A549 (cell line): Measurements from ENCODE around the gene SYCN. TPM values are rescaled to one million over a fixed set of nuclear protein-coding genes. Genes with fewer than 3 reads are reported as not detected.
A peak's percentile ranks its signal among the peaks of the same experiment; 100 is the strongest.

Experiments
- ATAC-seq, 2 experiments: fragments of 200-7000 bp in 1 of 2; fragments of >200 bp in 1 of 2; cut with Nextera tagmentation in 1 of 2; cut with Tn5 transposase in 1 of 2; 3 replicates each; pipeline versions ENCODE4 v1.8.0 to v1.9.1; 2018 to 2020; ENCODE audit warnings: mild to moderate bottlenecking in 1 of 2, moderate library complexity in 1 of 2
- CTCF ChIA-PET: fragments of 300-600 bp; sonication (Branson Sonifier 250); formaldehyde crosslinking; extraction: SDS; loops from one replicate; lab custom pipeline; 2021; ENCODE audit warnings: antibody characterized with exemption, inconsistent platforms; lab: Yijun Ruan, JAX
- POLR2A ChIA-PET: fragments of 350-600 bp; formaldehyde crosslinking; extraction: SDS; loops from one replicate; lab custom pipeline; 2021; ENCODE audit warnings: antibody characterized with exemption, inconsistent platforms; lab: Yijun Ruan, JAX
- DNase-seq, 2 experiments: peaks; one replicate each; pipeline versions ENCODE4 v3.0.0 to v3.0.0-alpha.2; 2011 to 2016; ENCODE audit warnings: low read depth in 1 of 2, low spot score in 1 of 2
- FAIRE-seq: peaks from 2 replicates; lab custom pipeline; 2011; peaks lifted over from hg19 to GRCh38; lab: Jason Lieb, UNC
- H3K27ac ChIP-seq, 2 experiments: fragments of >200 bp; sonication (Bioruptor Twin); formaldehyde crosslinking; 3 replicates each; pipeline ENCODE4 v1.5.1; 2016 to 2017
- H3K4me1 ChIP-seq: fragments of >200 bp; sonication (Bioruptor Twin); formaldehyde crosslinking; 3 replicates; pipeline ENCODE4 v1.6.1; 2016
- H3K4me2 ChIP-seq: fragments of >200 bp; sonication (Bioruptor Twin); formaldehyde crosslinking; 3 replicates; pipeline ENCODE4 v1.6.1; 2016
- H3K4me3 ChIP-seq: fragments of >200 bp; sonication (Bioruptor Twin); formaldehyde crosslinking; 3 replicates; pipeline ENCODE4 v1.5.1; 2016
- H3K9me3 ChIP-seq: fragments of >200 bp; sonication (Bioruptor Twin); formaldehyde crosslinking; 3 replicates; pipeline ENCODE4 v1.6.1; 2016
- CBX8 ChIP-seq: fragments of 200-600 bp; sonication (generic); IDR thresholded peaks from 2 replicates; pipeline ENCODE4 v1.6.1; 2016
- CEBPB ChIP-seq, 2 experiments: fragments of >200 bp in 1 of 2; sonication (Bioruptor Twin) in 1 of 2; formaldehyde crosslinking in 1 of 2; IDR thresholded peaks; 2 replicates each; pipeline ENCODE4 v1.6.1; 2012 to 2016
- EP300 ChIP-seq, 2 experiments: fragments of >200 bp; sonication (Bioruptor Twin); formaldehyde crosslinking; IDR thresholded peaks; 2 replicates in 1 of 2; 3 replicates in 1 of 2; pipeline ENCODE4 v1.6.1; 2016 to 2017
- HEYL ChIP-seq: fragments of 250-450 bp; sonication (Bioruptor Pico); IDR thresholded peaks from 2 replicates; pipeline ENCODE4 v1.8.0; 2021; ENCODE audit warnings: mild to moderate bottlenecking, moderate library complexity
- HOXA7 ChIP-seq: fragments of 250-450 bp; sonication (Bioruptor Pico); IDR thresholded peaks from 2 replicates; pipeline ENCODE4 v1.5.0; 2020; ENCODE audit warnings: mild to moderate bottlenecking, moderate library complexity
- JUN ChIP-seq, 2 experiments: fragments of >200 bp; sonication (Bioruptor Twin); formaldehyde crosslinking; IDR thresholded peaks; 2 replicates in 1 of 2; 3 replicates in 1 of 2; pipeline ENCODE4 v1.6.1; 2016 to 2017
- KDM5A ChIP-seq: fragments of 200-600 bp; sonication (generic); IDR thresholded peaks from 2 replicates; pipeline ENCODE4 v1.6.1; 2016; ENCODE audit warnings: antibody characterized with exemption, mild to moderate bottlenecking
- MYC ChIP-seq: IDR thresholded peaks from 2 replicates; pipeline ENCODE4 v1.6.1; 2012; ENCODE audit warnings: mild to moderate bottlenecking, inconsistent platforms, low read length, improper control_type of control experiment, borderline replicate concordance
- NFE2L2 ChIP-seq: fragments of 150-350 bp; conservative IDR thresholded peaks from 2 replicates; pipeline ENCODE4 v1.6.1; 2014; ENCODE audit warnings: low read length
- NPAS2 ChIP-seq: fragments of 250-450 bp; sonication (Bioruptor Pico); IDR thresholded peaks from 2 replicates; pipeline ENCODE4 v1.8.0; 2022; ENCODE audit warnings: mild to moderate bottlenecking, moderate library complexity, borderline replicate concordance
- POLR2A ChIP-seq: IDR thresholded peaks from 2 replicates; pipeline ENCODE4 v1.6.1; 2012; ENCODE audit warnings: mild to moderate bottlenecking, low read length
- RAD21 ChIP-seq, 2 experiments: fragments of >200 bp in 1 of 2; sonication (Bioruptor Twin) in 1 of 2; formaldehyde crosslinking in 1 of 2; IDR thresholded peaks in 1 of 2; conservative IDR thresholded peaks in 1 of 2; 2 replicates in 1 of 2; 3 replicates in 1 of 2; pipeline ENCODE4 v1.6.1; 2012 to 2018; ENCODE audit warnings: inconsistent platforms in 1 of 2
- RARB ChIP-seq: fragments of 250-450 bp; sonication (Bioruptor Pico); IDR thresholded peaks from 2 replicates; pipeline ENCODE4 v1.8.0; 2021; ENCODE audit warnings: mild to moderate bottlenecking, moderate library complexity
- RCOR1 ChIP-seq: fragments of 150-350 bp; IDR thresholded peaks from 2 replicates; pipeline ENCODE4 v1.6.1; 2014; ENCODE audit warnings: antibody characterized with exemption, low read length, low read depth
- RFX5 ChIP-seq: fragments of 450-650 bp; IDR thresholded peaks from 2 replicates; pipeline ENCODE4 v1.7.1; 2014; ENCODE audit warnings: antibody characterized with exemption, mild to moderate bottlenecking, moderate library complexity
- SREBF2 ChIP-seq: fragments of 450-650 bp; IDR thresholded peaks from 2 replicates; pipeline ENCODE4 v1.6.1; 2014; ENCODE audit warnings: mild to moderate bottlenecking, moderate library complexity
- ZFP36 ChIP-seq: fragments of 450-650 bp; IDR thresholded peaks from 2 replicates; pipeline ENCODE4 v1.6.1; 2014; ENCODE audit warnings: borderline replicate concordance; ENCODE audit not compliant: partially characterized antibody
- WGBS: methylation state at CpG from one replicate; pipeline ENCODE4 v1.1.6; 2017; ENCODE audit errors: missing lambda C conversion rate; 5-methylcytosine and 5-hydroxymethylcytosine counted together
- polyA plus RNA-seq, 4 experiments: library from polyadenylated mRNA; depleted of rRNA in 3 of 4; stranded (reverse); fragments of >200 nt; fragmentation: RNase III in 1 of 4; extraction: RNeasy Plus Mini Kit Qiagen cat#74134 plus additional on column Dnase treatment in 1 of 4; gene quantifications; 2 replicates in 3 of 4; 3 replicates in 1 of 4; pipeline ENCODE4 v1.2.3, GENCODE V29; 2011 to 2017
- TF ChIP-seq, protein P1 (sequence below): fragments of 150-350 bp; IDR thresholded peaks from 2 replicates; pipeline ENCODE4 v1.6.1; 2014; ENCODE audit warnings: low read depth, mild to moderate bottlenecking, low read length
- TF ChIP-seq, protein P2 (sequence below): fragments of >200 bp; sonication (Bioruptor Twin); formaldehyde crosslinking; IDR thresholded peaks from 2 replicates; pipeline ENCODE4 v1.6.1; 2016
- TF ChIP-seq, protein P3 (sequence below): IDR thresholded peaks from 2 replicates; pipeline ENCODE4 v1.6.1; 2012; ENCODE audit warnings: low read depth, borderline replicate concordance
- TF ChIP-seq, protein P4 (sequence below): fragments of 200-600 bp; sonication (generic); IDR thresholded peaks from 2 replicates; pipeline ENCODE4 v1.6.1; 2016; ENCODE audit warnings: antibody characterized with exemption, mild to moderate bottlenecking, moderate library complexity
- TF ChIP-seq, protein P5 (sequence below): fragments of >200 bp; sonication (Bioruptor Twin); formaldehyde crosslinking; IDR thresholded peaks from 3 replicates; pipeline ENCODE4 v1.5.1; 2016
- TF ChIP-seq, protein P6 (sequence below): fragments of 250-450 bp; sonication (Bioruptor Pico); IDR thresholded peaks from 2 replicates; pipeline ENCODE4 v1.5.0; 2020; ENCODE audit warnings: low read depth, mild to moderate bottlenecking, moderate library complexity

Gene SYCN
- polyA plus RNA-seq, 2 of the 4 experiments (the other 2 are of a cell fraction) = not detected

DNA sequence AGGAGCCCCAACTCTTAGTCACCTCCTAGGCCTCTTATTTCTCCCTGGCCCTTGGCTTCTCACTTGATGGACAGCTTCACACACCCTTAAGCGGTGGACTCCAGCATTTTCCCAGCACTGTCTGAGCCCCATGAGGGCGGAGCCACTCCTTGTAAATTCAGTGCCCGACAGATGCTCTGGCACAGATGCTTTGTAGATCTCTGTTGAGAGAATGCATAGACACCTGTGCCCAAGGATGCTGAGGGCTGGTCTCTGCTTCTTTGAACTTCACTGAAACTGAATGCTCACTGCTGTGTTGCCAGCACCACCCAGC is 3.3 kb downstream of the SYCN start:
- H3K9me3 ChIP-seq = no peaks in the 10 kb centered on the region
- no peak overlapping the region for H3K4me2 ChIP-seq
- peaks cover 23% of the 10 kb centered on the region for H3K4me1 ChIP-seq
- no peak for TF ChIP-seq RFX5
- TF ChIP-seq, protein P1, sequence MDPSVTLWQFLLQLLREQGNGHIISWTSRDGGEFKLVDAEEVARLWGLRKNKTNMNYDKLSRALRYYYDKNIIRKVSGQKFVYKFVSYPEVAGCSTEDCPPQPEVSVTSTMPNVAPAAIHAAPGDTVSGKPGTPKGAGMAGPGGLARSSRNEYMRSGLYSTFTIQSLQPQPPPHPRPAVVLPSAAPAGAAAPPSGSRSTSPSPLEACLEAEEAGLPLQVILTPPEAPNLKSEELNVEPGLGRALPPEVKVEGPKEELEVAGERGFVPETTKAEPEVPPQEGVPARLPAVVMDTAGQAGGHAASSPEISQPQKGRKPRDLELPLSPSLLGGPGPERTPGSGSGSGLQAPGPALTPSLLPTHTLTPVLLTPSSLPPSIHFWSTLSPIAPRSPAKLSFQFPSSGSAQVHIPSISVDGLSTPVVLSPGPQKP = no peak
- no peak for TF ChIP-seq SREBF2
- TF ChIP-seq EP300 (IDR thresholded peaks at IDR 0.05) = no peak
- TF ChIP-seq RAD21 (conservative IDR thresholded peaks at IDR 0.05 in 1 of 2, IDR thresholded peaks at IDR 0.05 in 1 of 2) = no peak
- TF ChIP-seq, protein P2, sequence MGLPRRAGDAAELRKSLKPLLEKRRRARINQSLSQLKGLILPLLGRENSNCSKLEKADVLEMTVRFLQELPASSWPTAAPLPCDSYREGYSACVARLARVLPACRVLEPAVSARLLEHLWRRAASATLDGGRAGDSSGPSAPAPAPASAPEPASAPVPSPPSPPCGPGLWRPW = no peak
- TF ChIP-seq, protein P3, sequence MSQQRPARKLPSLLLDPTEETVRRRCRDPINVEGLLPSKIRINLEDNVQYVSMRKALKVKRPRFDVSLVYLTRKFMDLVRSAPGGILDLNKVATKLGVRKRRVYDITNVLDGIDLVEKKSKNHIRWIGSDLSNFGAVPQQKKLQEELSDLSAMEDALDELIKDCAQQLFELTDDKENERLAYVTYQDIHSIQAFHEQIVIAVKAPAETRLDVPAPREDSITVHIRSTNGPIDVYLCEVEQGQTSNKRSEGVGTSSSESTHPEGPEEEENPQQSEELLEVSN = no peak
- no peak for TF ChIP-seq HOXA7 (CRISPR knock-in tag)
- TF ChIP-seq, protein P4, sequence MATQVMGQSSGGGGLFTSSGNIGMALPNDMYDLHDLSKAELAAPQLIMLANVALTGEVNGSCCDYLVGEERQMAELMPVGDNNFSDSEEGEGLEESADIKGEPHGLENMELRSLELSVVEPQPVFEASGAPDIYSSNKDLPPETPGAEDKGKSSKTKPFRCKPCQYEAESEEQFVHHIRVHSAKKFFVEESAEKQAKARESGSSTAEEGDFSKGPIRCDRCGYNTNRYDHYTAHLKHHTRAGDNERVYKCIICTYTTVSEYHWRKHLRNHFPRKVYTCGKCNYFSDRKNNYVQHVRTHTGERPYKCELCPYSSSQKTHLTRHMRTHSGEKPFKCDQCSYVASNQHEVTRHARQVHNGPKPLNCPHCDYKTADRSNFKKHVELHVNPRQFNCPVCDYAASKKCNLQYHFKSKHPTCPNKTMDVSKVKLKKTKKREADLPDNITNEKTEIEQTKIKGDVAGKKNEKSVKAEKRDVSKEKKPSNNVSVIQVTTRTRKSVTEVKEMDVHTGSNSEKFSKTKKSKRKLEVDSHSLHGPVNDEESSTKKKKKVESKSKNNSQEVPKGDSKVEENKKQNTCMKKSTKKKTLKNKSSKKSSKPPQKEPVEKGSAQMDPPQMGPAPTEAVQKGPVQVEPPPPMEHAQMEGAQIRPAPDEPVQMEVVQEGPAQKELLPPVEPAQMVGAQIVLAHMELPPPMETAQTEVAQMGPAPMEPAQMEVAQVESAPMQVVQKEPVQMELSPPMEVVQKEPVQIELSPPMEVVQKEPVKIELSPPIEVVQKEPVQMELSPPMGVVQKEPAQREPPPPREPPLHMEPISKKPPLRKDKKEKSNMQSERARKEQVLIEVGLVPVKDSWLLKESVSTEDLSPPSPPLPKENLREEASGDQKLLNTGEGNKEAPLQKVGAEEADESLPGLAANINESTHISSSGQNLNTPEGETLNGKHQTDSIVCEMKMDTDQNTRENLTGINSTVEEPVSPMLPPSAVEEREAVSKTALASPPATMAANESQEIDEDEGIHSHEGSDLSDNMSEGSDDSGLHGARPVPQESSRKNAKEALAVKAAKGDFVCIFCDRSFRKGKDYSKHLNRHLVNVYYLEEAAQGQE = no peak
- TF ChIP-seq RCOR1 = no peak
- no peak for TF ChIP-seq NFE2L2
- TF ChIP-seq CBX8 = no peak
- no peak for TF ChIP-seq JUN (IDR thresholded peaks at IDR 0.05)
- no peak overlapping the region for H3K4me3 ChIP-seq
- POLR2A ChIA-PET = no interaction called here
- no peak for DNase-seq
- CTCF ChIA-PET = interaction anchor here (0.5 to 5.4 kb wide), 6 partner anchors 12 to 148 kb away, joined by 3 to 39 read pairs (median 4); no protein-coding TSS in a partner anchor
- WGBS = 80% methylated on average over 3 of the region's 3 CpGs
- peak; percentile 72 for FAIRE-seq
- no peak overlapping the region for H3K27ac ChIP-seq
- no peak for ATAC-seq

DNA sequence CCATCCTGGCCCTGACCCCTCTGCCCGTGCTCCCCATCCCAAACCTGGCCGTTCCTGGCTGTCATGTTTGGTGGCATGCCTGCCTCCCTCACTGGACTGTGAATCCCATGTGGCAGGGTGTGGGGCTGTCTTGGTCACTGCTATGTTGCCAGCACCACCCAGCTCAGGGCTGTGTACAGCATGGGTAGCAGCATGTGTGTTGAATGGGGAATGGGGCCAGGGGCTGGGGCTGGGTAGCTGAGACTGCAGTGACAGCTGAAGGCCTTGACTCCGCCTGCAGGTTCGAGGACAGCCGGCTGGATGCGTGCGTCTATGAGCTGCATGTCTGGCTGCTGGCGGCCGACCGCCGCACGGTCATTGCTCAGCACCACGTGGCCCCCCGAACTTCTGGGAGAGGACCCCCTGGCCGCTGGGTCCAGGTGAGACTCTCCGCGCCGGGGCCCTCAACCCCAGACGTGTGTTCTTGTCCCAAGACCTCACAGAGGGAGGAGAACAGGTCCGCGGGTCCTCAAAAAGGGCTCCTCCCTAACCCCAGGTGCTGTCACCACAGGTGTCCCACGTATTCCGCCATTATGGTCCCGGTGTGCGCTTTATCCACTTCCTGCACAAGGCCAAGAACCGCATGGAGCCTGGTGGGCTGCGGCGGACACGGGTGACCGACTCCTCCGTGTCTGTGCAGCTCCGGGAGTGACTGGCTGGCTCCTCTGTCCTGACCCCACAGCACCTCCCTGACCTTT is 3.8 kb downstream of the SYCN start:
- peaks cover 25% of the 10 kb centered on the region for H3K4me1 ChIP-seq
- H3K27ac ChIP-seq = no peak overlapping the region
- TF ChIP-seq NPAS2 (CRISPR knock-in tag) = no peak
- TF ChIP-seq HEYL = no peak
- ChIA-PET CTCF (interaction anchor here (0.5 to 5.4 kb wide), 6 partner anchors 12 to 148 kb away, joined by 3 to 39 read pairs (median 4); no protein-coding TSS in a partner anchor), POLR2A (no interaction called here)
- WGBS = 83% methylated on average over 31 of the region's 32 CpGs
- H3K4me3 ChIP-seq = no peak overlapping the region
- FAIRE-seq = no peak
- no peak for ATAC-seq
- no peak overlapping the region for H3K4me2 ChIP-seq
- no peak for DNase-seq
- no peaks in the 10 kb centered on the region for H3K9me3 ChIP-seq

DNA sequence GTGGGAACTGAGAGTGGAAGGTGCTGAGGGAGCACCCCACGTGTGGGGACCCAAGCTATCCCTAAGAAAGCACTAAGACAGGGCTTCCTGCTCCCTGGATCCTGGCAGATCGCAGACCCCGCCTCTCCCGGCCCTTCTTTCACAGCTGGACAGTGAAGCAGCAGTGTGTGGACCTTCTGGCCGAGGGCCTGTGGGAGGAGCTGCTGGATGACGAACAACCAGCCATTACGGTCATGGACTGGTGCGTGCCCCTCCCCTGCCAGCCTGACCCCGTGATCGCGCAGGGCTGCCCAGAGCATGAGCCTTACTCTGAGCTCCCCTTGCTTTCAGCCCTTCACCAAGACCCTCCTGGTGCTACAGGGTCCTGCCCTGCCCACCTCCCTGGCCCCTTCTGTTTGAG is 5.0 kb downstream of the SYCN start:
- 68% methylated on average over 11 of the region's 11 CpGs for WGBS
- Histone ChIP-seq H3K27ac (peak overlapping the region in 1 of 2 experiments; percentile 13; a peak in 2 of 6 replicates), H3K4me3 (no peak overlapping the region), H3K4me1 (peaks cover 29% of the 10 kb centered on the region), H3K9me3 (no peaks in the 10 kb centered on the region), H3K4me2 (no peak overlapping the region)
- CTCF ChIA-PET = interaction anchor here (0.6 to 6.3 kb wide), 18 partner anchors 8 to 239 kb away, joined by 3 to 39 read pairs (median 4); no protein-coding TSS in a partner anchor
- DNase-seq (no peak), FAIRE-seq (no peak), ATAC-seq (peak in 1 of 2 experiments; percentile 40; a peak in 3 of 6 replicates)
- POLR2A ChIA-PET = no interaction called here
- TF ChIP-seq ZFP36 = no peak
- no peak for TF ChIP-seq JUN (IDR thresholded peaks at IDR 0.05)
- no peak for TF ChIP-seq EP300 (IDR thresholded peaks at IDR 0.05)
- TF ChIP-seq KDM5A = no peak
- TF ChIP-seq, protein P1 = no peak
- TF ChIP-seq RFX5 = no peak
- TF ChIP-seq, protein P5, sequence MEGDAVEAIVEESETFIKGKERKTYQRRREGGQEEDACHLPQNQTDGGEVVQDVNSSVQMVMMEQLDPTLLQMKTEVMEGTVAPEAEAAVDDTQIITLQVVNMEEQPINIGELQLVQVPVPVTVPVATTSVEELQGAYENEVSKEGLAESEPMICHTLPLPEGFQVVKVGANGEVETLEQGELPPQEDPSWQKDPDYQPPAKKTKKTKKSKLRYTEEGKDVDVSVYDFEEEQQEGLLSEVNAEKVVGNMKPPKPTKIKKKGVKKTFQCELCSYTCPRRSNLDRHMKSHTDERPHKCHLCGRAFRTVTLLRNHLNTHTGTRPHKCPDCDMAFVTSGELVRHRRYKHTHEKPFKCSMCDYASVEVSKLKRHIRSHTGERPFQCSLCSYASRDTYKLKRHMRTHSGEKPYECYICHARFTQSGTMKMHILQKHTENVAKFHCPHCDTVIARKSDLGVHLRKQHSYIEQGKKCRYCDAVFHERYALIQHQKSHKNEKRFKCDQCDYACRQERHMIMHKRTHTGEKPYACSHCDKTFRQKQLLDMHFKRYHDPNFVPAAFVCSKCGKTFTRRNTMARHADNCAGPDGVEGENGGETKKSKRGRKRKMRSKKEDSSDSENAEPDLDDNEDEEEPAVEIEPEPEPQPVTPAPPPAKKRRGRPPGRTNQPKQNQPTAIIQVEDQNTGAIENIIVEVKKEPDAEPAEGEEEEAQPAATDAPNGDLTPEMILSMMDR = no peak
- TF ChIP-seq POLR2A = no peak
- no peak for TF ChIP-seq RARB
- TF ChIP-seq CEBPB (IDR thresholded peaks at IDR 0.05) = no peak
- TF ChIP-seq, protein P6, sequence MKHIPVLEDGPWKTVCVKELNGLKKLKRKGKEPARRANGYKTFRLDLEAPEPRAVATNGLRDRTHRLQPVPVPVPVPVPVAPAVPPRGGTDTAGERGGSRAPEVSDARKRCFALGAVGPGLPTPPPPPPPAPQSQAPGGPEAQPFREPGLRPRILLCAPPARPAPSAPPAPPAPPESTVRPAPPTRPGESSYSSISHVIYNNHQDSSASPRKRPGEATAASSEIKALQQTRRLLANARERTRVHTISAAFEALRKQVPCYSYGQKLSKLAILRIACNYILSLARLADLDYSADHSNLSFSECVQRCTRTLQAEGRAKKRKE (CRISPR knock-in tag) = no peak
- no peak for TF ChIP-seq MYC
